Central memory CD4-positive, alpha-beta T cell (primary cell): ENCODE data around the gene GPBAR1.

Source experiments
- DNase-seq: peaks from one replicate; pipeline ENCODE4 v3.0.0; 2022

Gene GPBAR1

GRCh38 chr2:218245214-218245613, 15.6 kb upstream of the GPBAR1 start:
- no peak for DNase-seq

- no peak for DNase-seq
Observed at GRCh38 chr2:218249691-218250090, 11.1 kb upstream of the GPBAR1 start.

GRCh38 chr2:218252509-218253231, 8.1 kb upstream of the GPBAR1 start:
- DNase-seq, result no peak

- DNase-seq, result no peak
Observed at GRCh38 chr2:218253232-218253625, 7.6 kb upstream of the GPBAR1 start.

GRCh38 chr2:218255446-218255845, 5.4 kb upstream of the GPBAR1 start:
- DNase-seq, result no peak

GRCh38 chr2:218256612-218257350, 4.0 kb upstream of the GPBAR1 start:
- DNase-seq, result no peak

- peak; percentile 58 for DNase-seq
Observed at GRCh38 chr2:218257390-218257981, 3.3 kb upstream of the GPBAR1 start.

- DNase-seq, result no peak
Observed at GRCh38 chr2:218259099-218259961, 1.5 kb upstream of the GPBAR1 start.

GRCh38 chr2:218260166-218260565, 649 bp upstream of the GPBAR1 start:
- DNase-seq, result no peak

GRCh38 chr2:218261423-218262236, 815 bp downstream of the GPBAR1 start:
- DNase-seq, result no peak

- no peak for DNase-seq
Observed at GRCh38 chr2:218262237-218262600, 1.4 kb downstream of the GPBAR1 start.

- DNase-seq, result no peak
Observed at GRCh38 chr2:218262631-218263586, 2.1 kb downstream of the GPBAR1 start.

GRCh38 chr2:218263817-218264641, 3.2 kb downstream of the GPBAR1 start:
- DNase-seq, result no peak

- no peak for DNase-seq
Observed at GRCh38 chr2:218264773-218265561, 4.2 kb downstream of the GPBAR1 start.

- no peak for DNase-seq
Observed at GRCh38 chr2:218265626-218266025, 4.8 kb downstream of the GPBAR1 start.

- no peak for DNase-seq
Observed at GRCh38 chr2:218266316-218266979, 5.6 kb downstream of the GPBAR1 start.

GRCh38 chr2:218267259-218267658, 6.4 kb downstream of the GPBAR1 start:
- DNase-seq, result no peak

GRCh38 chr2:218269900-218270720, 9.3 kb downstream of the GPBAR1 start, which contains the start of the genes AAMP and PNKD:
Gene AAMP (minus strand): TSS chr2:218270137. CDS start chr2:218270086, 51 bp downstream.
Gene PNKD (plus strand): TSS chr2:218270519. CDS start chr2:218270536, 17 bp downstream.
- DNase-seq, result peak; percentile 100
